Activated CD4-positive, alpha-beta T cell treated with anti-CD3 and anti-CD28 coated beads, Interleukin-2, amount 10 ng/mL, durations not matched to agents 24 days and 14 days (primary cell): Measurements from ENCODE around the gene TIMP2. TPM values are rescaled to one million over a fixed set of nuclear protein-coding genes. Genes with fewer than 3 reads are reported as not detected.
A peak's percentile ranks its signal among the peaks of the same experiment; 100 is the strongest.
"Not testable (repeated sequence)": the region's sequence is repeated elsewhere in the genome, so short reads cannot be mapped to it uniquely, and the experiment has no call there.

ENCODE experiments used
- DNase-seq: peaks from one replicate; pipeline ENCODE4 v3.0.0; 2022
- H3K27ac Mint-ChIP-seq: one replicate; pipeline ENCODE4 v1.8.0; 2022; ENCODE audit warnings: mild to moderate bottlenecking, mixed read lengths
- H3K27me3 Mint-ChIP-seq: one replicate; pipeline ENCODE4 v1.8.0; 2022; ENCODE audit warnings: mixed read lengths
- H3K36me3 Mint-ChIP-seq: one replicate; pipeline ENCODE4 v1.8.0; 2022; ENCODE audit warnings: low read depth, mild to moderate bottlenecking, mixed read lengths
- H3K4me1 Mint-ChIP-seq: one replicate; pipeline ENCODE4 v1.8.0; 2021; ENCODE audit warnings: mixed read lengths
- H3K4me3 Mint-ChIP-seq: one replicate; pipeline ENCODE4 v1.8.0; 2022; ENCODE audit warnings: mild to moderate bottlenecking, moderate library complexity, mixed read lengths
- H3K9me3 Mint-ChIP-seq: one replicate; pipeline ENCODE4 v1.8.0; 2021; ENCODE audit warnings: mixed read lengths
- intact Hi-C: fragments of 100-400 bp; cut with micrococcal nuclease; formaldehyde crosslinking; loops from one replicate; pipeline ENCODE4 v1.15.1; 2023
- total RNA-seq: library from RNA; stranded (reverse); gene quantifications from 2 replicates; pipeline ENCODE4 v1.2.3, GENCODE V29; 2022

The TIMP2 gene
- total RNA-seq, 1 donor from 2014 or later, result 0.54 TPM

GRCh38 chr17:78876954-78877517, 48.2 kb downstream of the TIMP2 start:
- H3K9me3 Mint-ChIP-seq, intact Hi-C loops, H3K4me3 Mint-ChIP-seq, DNase-seq, H3K27me3 Mint-ChIP-seq, H3K36me3 Mint-ChIP-seq, H3K27ac Mint-ChIP-seq: not testable (repeated sequence)
- H3K4me1 Mint-ChIP-seq, result peaks cover 14% of the 10 kb centered on the region

GRCh38 chr17:78876094-78876597, 49.0 kb downstream of the TIMP2 start:
- no peak for DNase-seq
- Mint-ChIP-seq H3K4me1 (peaks cover 14% of the 10 kb centered on the region), H3K9me3 (no peaks in the 10 kb centered on the region), H3K27me3 (peaks cover 9% of the 10 kb centered on the region), H3K27ac (no peak overlapping the region), H3K36me3 (no peaks in the 10 kb centered on the region), H3K4me3 (no peak overlapping the region)
- intact Hi-C loops, result no loop called here

GRCh38 chr17:78875363-78876093, 49.7 kb downstream of the TIMP2 start:
- H3K4me1 Mint-ChIP-seq, result peaks cover 14% of the 10 kb centered on the region
- H3K36me3 Mint-ChIP-seq, result no peaks in the 10 kb centered on the region
- H3K27ac Mint-ChIP-seq, result no peak overlapping the region
- no peak overlapping the region for H3K4me3 Mint-ChIP-seq
- H3K9me3 Mint-ChIP-seq, result no peaks in the 10 kb centered on the region
- DNase-seq, result no peak
- intact Hi-C loops, result no loop called here
- H3K27me3 Mint-ChIP-seq, result peaks cover 9% of the 10 kb centered on the region

- no peak for DNase-seq
- Mint-ChIP-seq H3K4me3 (no peak overlapping the region), H3K9me3 (no peaks in the 10 kb centered on the region), H3K36me3 (no peaks in the 10 kb centered on the region), H3K27ac (no peak overlapping the region), H3K27me3 (peaks cover 7% of the 10 kb centered on the region), H3K4me1 (peaks cover 1% of the 10 kb centered on the region)
- intact Hi-C loops, result no loop called here
Measured at GRCh38 chr17:78873519-78874340, 51.5 kb downstream of the TIMP2 start.

- intact Hi-C loops, result no loop called here
- H3K9me3 Mint-ChIP-seq, result no peaks in the 10 kb centered on the region
- no peak overlapping the region for H3K4me3 Mint-ChIP-seq
- H3K27me3 Mint-ChIP-seq, result peaks cover 7% of the 10 kb centered on the region
- H3K4me1 Mint-ChIP-seq, result no peaks in the 10 kb centered on the region
- no peak overlapping the region for H3K27ac Mint-ChIP-seq
- DNase-seq, result no peak
- H3K36me3 Mint-ChIP-seq, result no peaks in the 10 kb centered on the region
Measured at GRCh38 chr17:78872486-78872885, 52.7 kb downstream of the TIMP2 start.

- no peak overlapping the region for H3K27ac Mint-ChIP-seq
- peaks cover 1% of the 10 kb centered on the region for H3K27me3 Mint-ChIP-seq
- H3K4me1 Mint-ChIP-seq, result no peaks in the 10 kb centered on the region
- no peaks in the 10 kb centered on the region for H3K36me3 Mint-ChIP-seq
- no peak overlapping the region for H3K4me3 Mint-ChIP-seq
- no peaks in the 10 kb centered on the region for H3K9me3 Mint-ChIP-seq
- no peak for DNase-seq
- intact Hi-C loops, result no loop called here
Measured at GRCh38 chr17:78870621-78871020, 54.6 kb downstream of the TIMP2 start.

GRCh38 chr17:78868391-78868790, 56.8 kb downstream of the TIMP2 start:
- intact Hi-C loops, result no loop called here
- Mint-ChIP-seq H3K36me3 (no peaks in the 10 kb centered on the region), H3K4me3 (no peak overlapping the region), H3K9me3 (no peaks in the 10 kb centered on the region), H3K4me1 (peaks cover 2% of the 10 kb centered on the region), H3K27ac (no peak overlapping the region), H3K27me3 (peaks cover 6% of the 10 kb centered on the region)
- no peak for DNase-seq

- intact Hi-C loops, result loop anchor here (2.0 kb wide), 1 partner anchor 58 kb away; the partner anchor contains the start of gene TIMP2
Measured at GRCh38 chr17:78867046-78867445, 58.1 kb downstream of the TIMP2 start.

GRCh38 chr17:78865682-78866390, 59.4 kb downstream of the TIMP2 start:
- H3K9me3 Mint-ChIP-seq, result no peaks in the 10 kb centered on the region
- H3K36me3 Mint-ChIP-seq, result no peaks in the 10 kb centered on the region
- peak; percentile 92 for DNase-seq
- H3K4me1 Mint-ChIP-seq, result peaks cover 2% of the 10 kb centered on the region
- intact Hi-C loops, result loop anchor here (1.0 to 2.0 kb wide), 2 partner anchors 59 to 105 kb away; partner anchors contain the start of gene TIMP2
- H3K4me3 Mint-ChIP-seq, result no peak overlapping the region
- H3K27ac Mint-ChIP-seq, result no peak overlapping the region
- peaks cover 8% of the 10 kb centered on the region for H3K27me3 Mint-ChIP-seq

More at GRCh38 chr17:78867046-78867445, 58.1 kb downstream of the TIMP2 start:
- H3K36me3 Mint-ChIP-seq, DNase-seq, H3K9me3 Mint-ChIP-seq, H3K4me1 Mint-ChIP-seq, H3K27me3 Mint-ChIP-seq, H3K4me3 Mint-ChIP-seq, H3K27ac Mint-ChIP-seq: not testable (repeated sequence)

GRCh38 chr17:78864117-78864516, 61.1 kb downstream of the TIMP2 start:
- Mint-ChIP-seq H3K27ac (no peak overlapping the region), H3K4me1 (peaks cover 2% of the 10 kb centered on the region), H3K27me3 (peaks cover 9% of the 10 kb centered on the region), H3K9me3 (no peaks in the 10 kb centered on the region), H3K36me3 (no peaks in the 10 kb centered on the region), H3K4me3 (no peak overlapping the region)
- DNase-seq, result no peak
- intact Hi-C loops, result no loop called here

- peaks cover 9% of the 10 kb centered on the region for H3K27me3 Mint-ChIP-seq
- no peaks in the 10 kb centered on the region for H3K36me3 Mint-ChIP-seq
- H3K27ac Mint-ChIP-seq, result no peak overlapping the region
- no peaks in the 10 kb centered on the region for H3K9me3 Mint-ChIP-seq
- DNase-seq, result no peak
- intact Hi-C loops, result no loop called here
- H3K4me1 Mint-ChIP-seq, result peaks cover 2% of the 10 kb centered on the region
- no peak overlapping the region for H3K4me3 Mint-ChIP-seq
Measured at GRCh38 chr17:78862073-78863023, 62.8 kb downstream of the TIMP2 start.

- peaks cover 9% of the 10 kb centered on the region for H3K27me3 Mint-ChIP-seq
- no peaks in the 10 kb centered on the region for H3K36me3 Mint-ChIP-seq
- no peak overlapping the region for H3K27ac Mint-ChIP-seq
- H3K4me1 Mint-ChIP-seq, result peaks cover 2% of the 10 kb centered on the region
- DNase-seq, result no peak
- no peak overlapping the region for H3K4me3 Mint-ChIP-seq
- no peaks in the 10 kb centered on the region for H3K9me3 Mint-ChIP-seq
- intact Hi-C loops, result no loop called here
Measured at GRCh38 chr17:78861229-78861628, 64.0 kb downstream of the TIMP2 start.

GRCh38 chr17:78859051-78859450, 66.1 kb downstream of the TIMP2 start:
- H3K4me1 Mint-ChIP-seq, result no peaks in the 10 kb centered on the region
- H3K4me3 Mint-ChIP-seq, result no peak overlapping the region
- intact Hi-C loops, result no loop called here
- no peaks in the 10 kb centered on the region for H3K36me3 Mint-ChIP-seq
- H3K9me3 Mint-ChIP-seq, result no peaks in the 10 kb centered on the region
- DNase-seq, result no peak
- peaks cover 8% of the 10 kb centered on the region for H3K27me3 Mint-ChIP-seq
- H3K27ac Mint-ChIP-seq, result no peak overlapping the region
